Measurements from ENCODE around the gene AKR1B15.

Gene AKR1B15

GRCh38 chr7:134587750-134588149 is 38.8 kb downstream of the AKR1B15 start:
- H3K9ac ChIP-seq (ENCODE audit: low read length): no peak overlapping the region
- H3K4me1 ChIP-seq (ENCODE audit: insufficient read depth, low read length, severe bottlenecking): no peaks in the 10 kb centered on the region
- no peaks in the 10 kb centered on the region for H3K79me2 ChIP-seq (ENCODE audit: insufficient read depth, low read length)
- H3K36me3 ChIP-seq (ENCODE audit: insufficient read depth, low read length): no peaks in the 10 kb centered on the region; the same call in 1 of the 2 replicates
- H3K27ac ChIP-seq (ENCODE audit: low read depth, low read length, poor library complexity, severe bottlenecking): no peak overlapping the region
- no peaks in the 10 kb centered on the region for H3K9me3 ChIP-seq (ENCODE audit: low read length)
- no peak for TF ChIP-seq CTCF (IDR thresholded peaks at IDR 0.05; ENCODE audit: low read length)
- TF ChIP-seq EZH2 (IDR thresholded peaks at IDR 0.05; ENCODE audit: borderline replicate concordance, low read length): no peak
- 0 out of 2 replicates have a peak, but pooled peaks cover 3% of the 10 kb centered on the region for H3K27me3 ChIP-seq (ENCODE audit: insufficient read depth, low read length)
- H3K4me3 ChIP-seq (ENCODE audit: low read depth, low read length, poor library complexity, severe bottlenecking): no peak overlapping the region
- H2AFZ ChIP-seq (ENCODE audit: low read length): no peak overlapping the region
- H4K20me1 ChIP-seq (ENCODE audit: insufficient read depth, low read length): no peaks in the 10 kb centered on the region
- no peaks in the 10 kb centered on the region for H3F3A ChIP-seq (ENCODE audit: insufficient read depth, low read length)
- no peaks in the 10 kb centered on the region for H3K9me2 ChIP-seq (ENCODE audit: low read depth, low read length)
- no peak overlapping the region for H3K4me2 ChIP-seq (ENCODE audit: low read length)

DNA sequence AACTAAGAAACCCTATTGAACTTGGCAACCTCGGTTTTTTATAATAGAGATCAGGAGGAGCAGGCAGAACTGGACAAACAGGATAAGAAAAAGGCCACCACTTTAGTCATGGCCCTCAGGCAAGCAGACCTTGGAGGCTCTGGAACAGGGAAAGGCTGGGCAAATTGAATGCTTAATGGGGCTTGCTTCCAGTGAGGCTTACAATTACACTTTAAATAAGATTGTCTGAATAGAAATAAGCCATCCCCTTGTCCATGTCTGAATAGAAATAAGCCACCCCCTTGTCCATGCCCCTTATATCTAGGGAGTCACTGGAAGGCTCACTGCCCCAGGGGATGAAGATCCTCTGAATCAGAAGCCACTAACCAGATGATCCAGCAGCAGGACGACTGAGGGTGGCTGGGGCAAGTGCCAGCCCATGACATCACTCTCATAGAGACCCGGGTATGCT is 40.6 kb downstream of the AKR1B15 start:
- no peaks in the 10 kb centered on the region for H4K20me1 ChIP-seq (ENCODE audit: insufficient read depth, low read length)
- no peak for TF ChIP-seq EZH2 (IDR thresholded peaks at IDR 0.05; ENCODE audit: borderline replicate concordance, low read length)
- no peak for TF ChIP-seq CTCF (IDR thresholded peaks at IDR 0.05; ENCODE audit: low read length)
- no peak overlapping the region for H3K27ac ChIP-seq (ENCODE audit: low read depth, low read length, poor library complexity, severe bottlenecking)
- no peaks in the 10 kb centered on the region for H3K9me2 ChIP-seq (ENCODE audit: low read depth, low read length)
- H2AFZ ChIP-seq (ENCODE audit: low read length): no peak overlapping the region
- H3K36me3 ChIP-seq (ENCODE audit: insufficient read depth, low read length): no peaks in the 10 kb centered on the region; the same call in 1 of the 2 replicates
- no peaks in the 10 kb centered on the region for H3K79me2 ChIP-seq (ENCODE audit: insufficient read depth, low read length)
- no peaks in the 10 kb centered on the region for H3K4me1 ChIP-seq (ENCODE audit: insufficient read depth, low read length, severe bottlenecking)
- no peak overlapping the region for H3K4me2 ChIP-seq (ENCODE audit: low read length)
- no peaks in the 10 kb centered on the region for H3K9me3 ChIP-seq (ENCODE audit: low read length)
- no peak overlapping the region for H3K9ac ChIP-seq (ENCODE audit: low read length)
- 0 out of 2 replicates have a peak, but pooled peaks cover 3% of the 10 kb centered on the region for H3K27me3 ChIP-seq (ENCODE audit: insufficient read depth, low read length)
- H3F3A ChIP-seq (ENCODE audit: insufficient read depth, low read length): no peaks in the 10 kb centered on the region
- H3K4me3 ChIP-seq (ENCODE audit: low read depth, low read length, poor library complexity, severe bottlenecking): no peak overlapping the region

DNA sequence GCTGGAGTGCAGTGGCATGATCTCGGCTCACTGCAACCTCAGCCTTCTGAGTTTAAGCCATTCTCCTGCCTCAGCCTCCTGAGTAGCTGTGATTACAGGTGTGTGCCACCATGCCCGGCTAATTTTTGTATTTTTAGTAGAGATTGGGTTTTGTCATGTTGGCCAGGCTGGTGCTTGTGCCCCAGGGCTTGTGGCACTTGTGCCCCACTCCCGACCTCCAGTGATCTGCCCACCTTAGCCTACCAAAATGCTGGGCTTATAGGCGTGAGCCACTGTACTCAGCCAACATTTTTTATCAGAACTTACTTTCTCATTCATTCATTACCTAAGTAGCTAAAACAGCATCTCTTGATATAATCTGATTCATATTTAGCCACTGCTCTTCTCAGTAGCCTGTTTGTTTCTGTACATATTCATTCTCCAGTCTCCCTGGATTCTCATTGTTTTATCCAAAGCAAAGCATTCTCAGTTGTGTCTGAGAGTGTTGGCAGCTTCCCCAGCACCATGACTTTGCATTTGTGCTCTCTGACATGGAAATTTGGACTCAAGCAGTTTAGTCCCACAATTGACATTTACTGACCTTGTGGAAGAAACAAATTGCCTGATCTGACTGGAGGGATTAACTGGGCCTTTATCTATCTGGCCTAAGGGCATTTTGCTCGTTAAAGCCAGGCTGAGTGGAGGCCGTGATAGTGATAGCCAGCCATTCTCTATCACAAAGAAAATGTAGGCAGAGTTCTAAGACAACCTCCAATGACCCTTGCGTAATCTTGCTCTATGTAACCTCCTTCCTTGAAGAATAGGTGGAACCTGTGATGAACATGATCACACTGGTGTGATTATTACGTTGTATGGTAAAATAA is 44.9 kb downstream of the AKR1B15 start:
- Histone ChIP-seq H3K9me2 (ENCODE audit: low read depth, low read length) (no peaks in the 10 kb centered on the region), H2AFZ (ENCODE audit: low read length) (no peak overlapping the region), H3F3A (ENCODE audit: insufficient read depth, low read length) (no peaks in the 10 kb centered on the region), H3K4me3 (ENCODE audit: low read depth, low read length, poor library complexity, severe bottlenecking) (no peak overlapping the region), H3K9me3 (ENCODE audit: low read length) (no peaks in the 10 kb centered on the region), H3K79me2 (ENCODE audit: insufficient read depth, low read length) (no peaks in the 10 kb centered on the region), H3K9ac (ENCODE audit: low read length) (no peak overlapping the region), H3K4me2 (ENCODE audit: low read length) (no peak overlapping the region), H3K27ac (ENCODE audit: low read depth, low read length, poor library complexity, severe bottlenecking) (no peak overlapping the region), H3K27me3 (ENCODE audit: insufficient read depth, low read length) (no peaks in the 10 kb centered on the region), H3K4me1 (ENCODE audit: insufficient read depth, low read length, severe bottlenecking) (no peaks in the 10 kb centered on the region), H3K36me3 (ENCODE audit: insufficient read depth, low read length) (no peaks in the 10 kb centered on the region), H4K20me1 (ENCODE audit: insufficient read depth, low read length) (no peaks in the 10 kb centered on the region)
- no peak for TF ChIP-seq EZH2 (IDR thresholded peaks at IDR 0.05; ENCODE audit: borderline replicate concordance, low read length)
- TF ChIP-seq CTCF (IDR thresholded peaks at IDR 0.05; ENCODE audit: low read length): no peak
